Measurements from ENCODE around the gene RPS6KA5. TPM values are rescaled to one million over a fixed set of nuclear protein-coding genes. Genes with fewer than 3 reads are reported as not detected.

The RPS6KA5 gene
- total and polyA plus RNA-seq, 10 donors = 1.4 to 17.8 (median 8.5) TPM

GRCh38 chr14:90871605-90872233 is 188.7 kb downstream of the RPS6KA5 start:
- no peak for DNase-seq
- Histone ChIP-seq H3K4me3 (no peak overlapping the region), H3K9me3 (no peaks in the 10 kb centered on the region), H3K27ac (no peak overlapping the region), H3K36me3 (peaks cover 0 to 48% (median 25%) of the 10 kb centered on the region in 6 donors), H3K4me1 (no peaks in the 10 kb centered on the region), H3K27me3 (replicated peaks in 1 of 7) (no peaks in the 10 kb centered on the region)
- WGBS, 5 donors = 91 to 96% (median 95%) methylated on average over 9 of the region's 9 CpGs
- TF ChIP-seq, protein P1, sequence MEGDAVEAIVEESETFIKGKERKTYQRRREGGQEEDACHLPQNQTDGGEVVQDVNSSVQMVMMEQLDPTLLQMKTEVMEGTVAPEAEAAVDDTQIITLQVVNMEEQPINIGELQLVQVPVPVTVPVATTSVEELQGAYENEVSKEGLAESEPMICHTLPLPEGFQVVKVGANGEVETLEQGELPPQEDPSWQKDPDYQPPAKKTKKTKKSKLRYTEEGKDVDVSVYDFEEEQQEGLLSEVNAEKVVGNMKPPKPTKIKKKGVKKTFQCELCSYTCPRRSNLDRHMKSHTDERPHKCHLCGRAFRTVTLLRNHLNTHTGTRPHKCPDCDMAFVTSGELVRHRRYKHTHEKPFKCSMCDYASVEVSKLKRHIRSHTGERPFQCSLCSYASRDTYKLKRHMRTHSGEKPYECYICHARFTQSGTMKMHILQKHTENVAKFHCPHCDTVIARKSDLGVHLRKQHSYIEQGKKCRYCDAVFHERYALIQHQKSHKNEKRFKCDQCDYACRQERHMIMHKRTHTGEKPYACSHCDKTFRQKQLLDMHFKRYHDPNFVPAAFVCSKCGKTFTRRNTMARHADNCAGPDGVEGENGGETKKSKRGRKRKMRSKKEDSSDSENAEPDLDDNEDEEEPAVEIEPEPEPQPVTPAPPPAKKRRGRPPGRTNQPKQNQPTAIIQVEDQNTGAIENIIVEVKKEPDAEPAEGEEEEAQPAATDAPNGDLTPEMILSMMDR (IDR thresholded peaks at IDR 0.05 in 8 of 11, conservative IDR thresholded peaks at IDR 0.05 in 3 of 11) = no peak
- no peak for TF ChIP-seq POLR2A (IDR thresholded peaks at IDR 0.05)
- no peak for TF ChIP-seq POLR2AphosphoS5 (IDR thresholded peaks at IDR 0.05)
- intact Hi-C loops (cut with DNase I; ENCODE audit: low total_unique reads) = no loop called here

DNA sequence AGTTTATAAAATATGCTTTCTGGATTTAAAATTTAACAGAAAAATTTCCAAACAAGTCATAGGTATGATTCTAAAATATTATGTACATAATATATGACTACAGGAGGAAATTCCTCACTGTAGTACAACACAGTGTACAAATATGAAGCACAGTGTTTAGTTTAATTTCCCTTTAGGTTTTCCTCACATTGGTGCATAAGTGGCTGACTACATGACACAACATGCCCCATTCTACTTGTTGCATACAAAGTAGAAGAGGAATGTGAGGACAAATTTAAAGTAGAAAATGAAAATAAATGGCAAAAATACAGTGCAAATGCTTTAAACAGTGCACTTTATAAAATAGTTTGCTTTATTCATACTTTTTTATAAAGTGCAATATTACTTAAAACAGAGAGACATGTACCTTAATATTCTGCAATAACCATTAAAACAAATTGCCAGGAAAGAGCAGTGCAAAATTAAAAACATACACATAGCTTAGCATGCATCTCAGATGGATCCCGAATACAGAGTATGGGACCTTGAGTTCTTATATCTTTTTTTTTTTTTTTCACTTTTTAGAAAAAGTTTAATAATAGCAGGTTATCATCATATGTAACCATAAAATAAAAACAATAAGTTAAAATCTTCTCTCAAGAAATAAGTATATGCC is 189.4 kb downstream of the RPS6KA5 start:
- intact Hi-C loops (cut with DNase I; ENCODE audit: low total_unique reads) = no loop called here

DNA sequence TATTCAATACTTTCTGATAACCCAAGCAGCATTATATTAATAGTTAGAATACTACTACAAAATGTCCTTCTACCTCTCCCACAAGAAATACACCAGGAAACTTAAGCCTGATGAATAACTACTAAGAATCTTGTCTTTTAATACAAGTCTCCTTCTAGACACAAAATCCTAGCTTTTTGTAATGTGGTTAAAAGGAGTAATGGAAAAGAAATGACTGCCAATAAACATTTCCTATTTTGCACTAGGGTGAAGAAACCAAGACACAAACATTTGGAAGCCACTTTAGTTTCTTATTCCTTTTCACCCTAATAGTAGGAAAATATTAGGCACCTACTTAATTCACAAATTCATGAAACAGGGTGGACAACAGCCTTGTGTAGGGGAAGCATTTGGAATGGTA is 192.9 kb downstream of the RPS6KA5 start:
- DNase-seq = no peak
- H3K4me3 ChIP-seq = no peak overlapping the region
- intact Hi-C loops (cut with DNase I; ENCODE audit: low total_unique reads) = no loop called here
- no peaks in the 10 kb centered on the region for H3K9me3 ChIP-seq
- H3K4me1 ChIP-seq = no peaks in the 10 kb centered on the region
- no peak overlapping the region for H3K27ac ChIP-seq
- peaks cover 0 to 17% (median 5%) of the 10 kb centered on the region in 6 donors for H3K36me3 ChIP-seq
- no peak for TF ChIP-seq POLR2A (IDR thresholded peaks at IDR 0.05)
- TF ChIP-seq POLR2AphosphoS5 (IDR thresholded peaks at IDR 0.05) = no peak
- TF ChIP-seq, protein P1 (IDR thresholded peaks at IDR 0.05 in 8 of 11, conservative IDR thresholded peaks at IDR 0.05 in 3 of 11) = no peak
- no peaks in the 10 kb centered on the region for H3K27me3 ChIP-seq (replicated peaks in 1 of 7)

More for the DNA sequence above, 189.4 kb downstream of the RPS6KA5 start:
- H3K36me3 ChIP-seq = peaks cover 0 to 44% (median 25%) of the 10 kb centered on the region in 6 donors
- H3K27me3 ChIP-seq (replicated peaks in 1 of 7) = no peaks in the 10 kb centered on the region
- no peak overlapping the region for H3K4me3 ChIP-seq
- 92 to 100% (median 95%) methylated on average over 1 of the region's 1 CpG for WGBS, 5 donors
- no peaks in the 10 kb centered on the region for H3K4me1 ChIP-seq
- no peaks in the 10 kb centered on the region for H3K9me3 ChIP-seq
- DNase-seq = no peak
- H3K27ac ChIP-seq = no peak overlapping the region
- TF ChIP-seq POLR2AphosphoS5 (IDR thresholded peaks at IDR 0.05) (no peak), POLR2A (IDR thresholded peaks at IDR 0.05) (no peak)
- TF ChIP-seq, protein P1 (IDR thresholded peaks at IDR 0.05 in 8 of 11, conservative IDR thresholded peaks at IDR 0.05 in 3 of 11) = no peak

- no peak for TF ChIP-seq POLR2A (IDR thresholded peaks at IDR 0.05)
- TF ChIP-seq POLR2AphosphoS5 (IDR thresholded peaks at IDR 0.05) = no peak
- TF ChIP-seq, protein P1 (IDR thresholded peaks at IDR 0.05 in 8 of 11, conservative IDR thresholded peaks at IDR 0.05 in 3 of 11) = no peak
- Histone ChIP-seq H3K36me3 (peaks cover 0 to 10% (median 2%) of the 10 kb centered on the region in 6 donors), H3K4me3 (no peak overlapping the region), H3K9me3 (no peaks in the 10 kb centered on the region), H3K4me1 (no peaks in the 10 kb centered on the region), H3K27ac (no peak overlapping the region), H3K27me3 (replicated peaks in 1 of 7) (no peaks in the 10 kb centered on the region)
- intact Hi-C loops (cut with DNase I; ENCODE audit: low total_unique reads) = no loop called here
- no peak for DNase-seq
Observed at GRCh38 chr14:90866833-90867232, 193.6 kb downstream of the RPS6KA5 start.
